Hematopoietic multipotent progenitor cell treated with erythropoietin and hydrocortisone succinate and interleukin-3 and kit ligand, for 8 days (in vitro differentiated cells): ENCODE data around the gene SLC2A9.
"Not testable (repeated sequence)": the region's sequence is repeated elsewhere in the genome, so short reads cannot be mapped to it uniquely, and the experiment has no call there.

Experiments used
- DNase-seq: peaks from one replicate; pipeline ENCODE4 v3.0.0-alpha.2; 2015

SLC2A9 gene

GRCh38 chr4:9923195-9923812, 98.0 kb downstream of the SLC2A9 start:
- DNase-seq: no peak

GRCh38 chr4:9921326-9921725, 100.0 kb downstream of the SLC2A9 start:
- DNase-seq: no peak

DNA sequence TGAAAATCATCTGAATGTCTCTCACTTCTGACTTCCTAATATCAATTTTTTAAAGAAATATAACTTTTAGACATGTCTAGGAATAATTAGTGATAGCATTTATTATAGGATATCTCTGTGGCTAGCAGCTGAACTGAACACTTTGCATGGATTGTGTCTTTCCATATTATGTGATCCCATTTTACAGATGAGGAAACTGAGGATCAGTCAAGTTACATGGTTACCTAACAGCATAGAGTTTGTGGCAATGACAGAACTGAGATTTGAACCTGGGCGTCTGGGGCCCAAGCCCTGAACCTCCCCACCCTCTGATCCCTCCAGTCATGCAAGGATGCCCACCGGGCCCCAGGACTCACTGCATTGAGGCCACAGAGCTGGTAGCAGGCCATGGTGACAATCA, 101.3 kb downstream of the SLC2A9 start:
- DNase-seq: no peak

- DNase-seq: peak; percentile 9
Measured at GRCh38 chr4:9919047-9919446, 102.2 kb downstream of the SLC2A9 start.

DNA sequence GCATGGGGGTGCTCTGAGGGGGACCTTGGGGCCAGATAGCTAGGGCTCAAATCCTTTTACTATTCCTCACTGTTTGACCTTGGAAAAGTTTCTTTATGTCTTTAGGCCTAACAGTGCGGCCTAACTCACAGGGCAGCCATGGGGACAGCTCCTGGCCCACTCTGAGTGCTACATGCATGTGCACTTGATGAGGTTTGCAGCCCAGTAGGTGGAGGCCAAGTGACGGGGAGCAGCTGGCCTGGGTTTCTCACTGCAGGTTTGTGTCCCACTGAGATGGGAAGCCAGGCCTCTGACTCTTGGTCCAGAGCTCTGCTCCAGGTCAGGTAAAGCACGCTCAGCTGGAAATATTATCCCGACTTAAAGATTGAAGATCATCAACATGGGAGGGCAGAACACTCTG, 102.8 kb downstream of the SLC2A9 start:
- DNase-seq: no peak

DNA sequence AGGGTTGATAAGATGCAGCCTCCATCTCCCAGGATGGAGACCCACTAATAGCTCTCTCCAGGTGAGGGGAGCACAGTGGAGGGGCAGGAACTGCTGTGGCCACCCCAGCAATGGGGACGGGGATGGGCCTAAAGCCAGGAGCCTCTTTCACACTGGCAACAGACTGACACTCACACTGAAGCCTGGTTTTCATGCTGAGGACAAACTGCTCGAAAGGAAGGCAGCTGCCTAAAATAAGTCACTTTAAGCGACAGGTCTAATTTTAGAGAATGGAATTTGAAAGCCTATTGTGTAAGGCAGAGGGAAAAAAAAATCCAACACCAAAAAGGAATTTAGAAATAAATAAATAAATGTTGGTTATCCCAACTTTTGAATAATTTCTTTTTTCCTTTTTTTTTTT, 104.4 kb downstream of the SLC2A9 start:
- no peak for DNase-seq

GRCh38 chr4:9916346-9916745, 105.0 kb downstream of the SLC2A9 start:
- no peak for DNase-seq

DNA sequence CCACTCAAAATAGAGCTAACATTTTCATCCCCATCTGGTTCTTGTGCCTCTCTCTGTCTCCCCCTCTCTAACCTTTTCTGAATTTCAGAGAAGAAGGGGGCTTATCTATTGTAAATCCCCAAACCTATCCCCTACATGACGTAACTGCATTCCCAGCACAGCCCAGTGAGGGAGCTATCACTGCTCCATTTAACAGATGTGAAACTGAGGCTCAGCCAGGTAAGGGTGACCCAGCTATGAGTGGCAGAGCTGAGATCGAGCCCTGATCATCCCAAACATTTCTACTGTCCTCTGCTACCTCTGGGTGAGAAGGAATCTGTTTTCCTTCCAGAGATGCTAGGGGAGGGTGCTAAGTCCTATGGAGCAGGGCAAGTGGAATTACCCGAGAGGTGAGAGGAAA, 107.5 kb downstream of the SLC2A9 start:
- no peak for DNase-seq

DNA sequence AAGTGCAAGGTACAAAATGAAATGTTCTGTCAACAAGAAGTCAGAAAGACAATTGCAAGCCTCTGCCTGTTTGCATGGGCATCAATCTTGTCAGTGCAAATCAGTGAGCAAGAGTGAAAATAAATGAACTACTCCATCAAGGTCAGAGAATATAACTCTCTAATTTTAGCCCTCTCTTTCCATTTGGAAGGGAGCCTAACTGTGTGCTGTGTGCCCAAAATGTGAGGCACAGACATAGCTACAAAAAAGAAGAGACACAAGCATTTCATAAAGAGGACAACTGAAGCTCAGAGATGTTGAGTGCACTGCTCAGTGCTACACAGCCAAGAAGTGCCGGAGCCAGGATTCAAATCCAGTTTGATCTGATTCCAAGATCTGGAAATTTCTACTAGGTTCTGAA, 114.3 kb downstream of the SLC2A9 start:
- DNase-seq: no peak

DNA sequence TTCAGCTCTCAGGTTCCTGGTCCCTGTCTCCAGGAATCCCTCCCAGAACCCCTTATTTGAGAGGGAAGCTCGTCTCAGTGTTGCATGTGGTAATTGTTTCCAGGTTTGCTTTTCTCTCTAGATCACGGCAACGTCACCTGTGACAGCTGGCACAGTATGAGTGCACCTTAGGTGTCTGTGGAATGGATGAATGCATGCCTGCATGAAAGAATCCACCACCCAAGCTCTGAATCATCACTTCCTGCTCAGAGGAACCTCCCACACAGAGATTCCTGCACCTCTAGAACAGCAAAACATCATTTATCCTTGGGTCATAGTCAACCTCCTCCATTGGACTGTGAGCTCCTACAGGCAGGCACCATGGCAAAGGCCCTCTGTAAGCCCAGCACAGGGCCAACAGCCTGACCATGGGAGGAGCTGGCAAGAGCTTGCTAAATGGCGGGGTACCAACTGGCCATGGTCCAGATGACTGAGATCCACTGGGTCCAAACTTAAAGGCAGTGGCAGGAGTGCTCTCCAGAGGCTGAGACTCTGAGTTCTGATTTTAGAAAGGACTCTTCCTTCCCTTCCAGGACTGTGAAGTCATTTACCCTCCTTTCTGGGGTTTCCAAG, 116.2 kb downstream of the SLC2A9 start:
- DNase-seq: no peak

GRCh38 chr4:9903317-9903716, 118.0 kb downstream of the SLC2A9 start:
- DNase-seq: no peak

DNA sequence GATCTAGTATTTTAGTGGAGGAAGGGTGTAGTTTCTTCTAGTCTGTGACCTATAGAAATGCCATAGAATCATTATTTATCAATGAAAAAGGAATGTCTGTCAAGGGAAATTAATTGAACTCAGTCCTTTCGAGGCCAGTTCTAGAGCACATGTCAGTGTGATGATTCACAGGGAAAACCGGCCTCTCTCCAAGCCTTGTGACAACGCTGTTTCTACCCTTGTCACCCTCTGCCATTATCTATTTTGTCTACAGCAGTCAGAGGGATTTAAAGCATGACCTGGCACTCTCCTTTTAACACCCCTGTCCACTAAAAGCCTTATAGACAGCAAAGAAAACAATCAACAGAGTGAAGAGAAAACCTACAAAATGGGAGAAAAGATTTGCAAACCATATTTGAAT, 120.0 kb downstream of the SLC2A9 start:
- DNase-seq: no peak

- not testable (repeated sequence) for DNase-seq
Measured at GRCh38 chr4:9900633-9901032, 120.7 kb downstream of the SLC2A9 start.

DNA sequence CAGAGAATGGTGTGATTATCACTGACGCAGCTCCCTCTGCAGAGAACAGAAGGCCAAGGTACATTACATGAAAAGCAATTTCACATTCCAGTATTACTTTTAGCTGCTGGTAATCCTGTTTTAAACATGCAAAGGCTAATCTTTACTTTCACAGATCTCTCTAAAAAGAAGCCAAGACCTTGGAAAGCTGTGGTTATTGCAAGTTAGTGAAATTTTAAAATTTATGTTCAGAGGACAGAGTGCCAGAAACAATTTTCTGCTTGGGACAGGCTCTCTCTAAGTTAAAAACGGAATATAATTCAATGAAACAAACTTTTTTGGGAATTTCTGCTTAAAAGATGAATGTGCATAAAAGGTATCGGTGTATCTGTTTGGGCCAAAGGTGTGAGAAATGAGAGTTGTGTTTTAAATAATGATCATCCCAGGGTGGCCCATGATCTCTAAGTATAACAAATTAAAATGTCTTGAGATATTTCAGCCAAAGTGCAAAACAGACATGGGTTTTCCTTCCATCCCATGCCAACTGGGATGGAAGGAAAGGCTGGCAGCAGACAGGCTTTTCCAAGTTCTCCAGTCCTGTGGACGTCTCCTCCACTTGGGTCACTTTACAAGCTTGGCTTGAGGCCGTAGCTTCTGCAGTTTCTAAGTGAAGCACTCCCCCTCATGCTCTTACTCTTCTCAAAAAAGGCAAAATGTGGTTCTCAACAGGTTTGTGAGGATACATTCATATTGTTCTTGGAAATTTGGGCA, 121.8 kb downstream of the SLC2A9 start:
- no peak for DNase-seq

DNA sequence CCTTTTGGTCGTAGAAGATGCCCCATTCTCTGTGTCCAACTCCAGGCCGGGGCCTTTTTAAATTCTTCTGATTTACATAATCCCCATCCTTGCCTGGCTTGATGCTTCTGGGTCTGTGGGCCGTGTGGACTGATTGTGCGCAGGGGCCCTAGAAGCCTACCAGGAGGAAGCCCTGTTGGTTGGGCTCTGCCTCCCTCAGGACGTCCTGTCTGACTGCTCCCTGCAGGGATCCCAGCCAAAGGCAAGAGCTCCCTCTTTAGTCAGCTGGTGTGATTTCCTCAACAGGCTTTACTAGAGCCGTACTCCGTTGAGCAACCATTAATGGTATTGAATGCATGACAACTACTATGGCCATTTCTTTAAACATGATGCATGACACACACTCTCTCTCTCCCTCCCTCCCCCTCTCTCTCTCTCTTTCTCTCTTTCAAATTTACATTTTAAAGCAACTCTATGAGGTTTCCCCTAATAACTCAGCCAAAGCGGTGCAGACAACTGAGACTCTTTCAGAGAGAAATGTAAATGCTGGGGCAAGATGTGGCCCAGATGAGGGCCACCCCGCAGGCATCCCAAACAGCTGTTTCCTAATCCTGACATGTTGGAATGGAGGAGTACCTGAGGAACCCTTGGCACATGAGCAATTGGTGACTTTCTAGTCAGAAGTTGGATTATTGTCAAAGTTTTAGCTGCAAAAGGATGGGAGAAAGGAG, 122.5 kb downstream of the SLC2A9 start:
- DNase-seq: peak; percentile 6

- DNase-seq: no peak
Measured at GRCh38 chr4:9895333-9895705, 126.0 kb downstream of the SLC2A9 start.

DNA sequence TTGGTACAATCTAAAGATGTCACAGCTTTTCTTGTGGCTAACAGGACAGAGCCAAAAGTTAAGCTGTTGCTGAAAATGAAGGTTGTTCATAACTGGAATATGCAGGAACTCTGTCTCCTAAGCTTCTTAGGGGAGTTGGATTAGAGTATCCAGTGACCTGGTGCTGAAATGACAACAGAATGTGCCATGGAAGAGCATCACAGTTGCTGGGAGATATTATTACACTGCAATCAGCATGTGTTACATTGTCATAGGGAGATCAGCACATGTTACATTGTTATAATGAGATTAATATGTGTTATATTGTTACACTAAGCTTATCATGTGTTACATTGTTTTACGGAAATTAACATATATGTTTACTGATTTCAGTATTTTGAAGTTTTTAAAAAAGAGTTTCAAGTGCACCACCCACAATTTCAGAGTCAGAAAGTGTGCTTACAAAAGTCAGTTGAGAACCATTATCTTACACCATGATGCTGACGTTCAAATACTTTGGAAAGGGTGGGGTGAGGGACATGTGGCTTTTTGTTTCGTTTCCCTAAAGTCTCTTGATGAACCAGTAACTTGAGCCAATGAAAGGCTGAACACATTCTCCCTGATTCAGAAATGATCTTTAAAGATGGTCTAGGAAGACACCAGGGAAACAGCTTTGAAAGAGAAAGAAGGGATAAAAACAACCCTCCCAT, 126.5 kb downstream of the SLC2A9 start:
- DNase-seq: no peak

GRCh38 chr4:9893329-9894108, 127.8 kb downstream of the SLC2A9 start:
- peak; percentile 53 for DNase-seq

GRCh38 chr4:9891740-9892139, 129.6 kb downstream of the SLC2A9 start:
- no peak for DNase-seq

DNA sequence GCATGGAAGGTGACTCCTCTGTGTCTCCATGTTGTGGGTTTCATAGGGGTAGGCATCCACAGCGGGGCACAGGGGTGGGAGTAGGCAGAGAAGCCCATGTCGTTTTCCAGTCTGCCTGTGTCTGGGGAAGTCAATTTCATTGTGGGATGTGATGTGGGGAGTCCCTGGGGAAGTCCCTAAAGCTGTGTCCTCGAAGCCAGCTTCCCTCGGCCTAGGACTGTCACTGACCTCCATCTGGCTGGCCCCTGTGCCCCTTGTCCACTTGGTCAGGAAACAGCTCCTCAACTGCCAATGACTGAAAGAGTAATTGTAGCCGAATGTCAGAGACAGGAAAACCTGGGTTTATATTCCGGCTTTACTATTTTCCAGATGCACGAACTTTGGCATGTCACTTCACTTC, 130.2 kb downstream of the SLC2A9 start:
- DNase-seq: no peak

DNA sequence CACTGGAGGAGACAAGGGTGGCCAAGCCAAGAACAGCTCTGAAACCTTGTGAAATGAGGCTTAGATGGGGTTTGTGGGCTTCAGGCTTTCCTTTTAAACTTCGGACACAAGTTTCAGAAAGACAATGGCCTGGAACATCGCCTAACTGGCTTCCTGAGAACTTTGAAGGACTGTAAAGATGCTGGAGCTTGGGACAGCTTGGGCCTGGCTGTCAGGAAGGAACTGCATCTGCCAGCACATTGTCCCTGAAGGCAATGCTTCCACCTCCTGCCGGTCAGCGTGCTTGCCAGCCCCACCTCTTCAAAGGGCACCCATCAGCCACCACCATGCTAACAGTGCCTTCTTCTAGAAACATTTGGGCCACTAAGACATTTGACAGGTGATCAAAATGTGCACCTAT, 132.0 kb downstream of the SLC2A9 start:
- DNase-seq: no peak

GRCh38 chr4:9885958-9886357, 135.3 kb downstream of the SLC2A9 start:
- DNase-seq: no peak
